Uterus (tissue), 4 donors: ENCODE data around the gene PRKAR1B. TPM values are rescaled to one million over a fixed set of nuclear protein-coding genes. Genes with fewer than 3 reads are reported as not detected.

Experiments used
- DNase-seq, 2 donors: peaks; one replicate each; pipeline ENCODE4 v3.0.0-alpha.2; 2019 to 2020
- H3K27ac ChIP-seq, 2 donors: fragments of 200-600 bp; sonication (generic); 1 replicate in 1 of 2; 2 replicates in 1 of 2; pipeline ENCODE4 v1.5.1; 2016 to 2018
- H3K27me3 ChIP-seq, 2 donors: fragments of 200-600 bp; sonication (generic); one replicate each; pipeline ENCODE4 v1.5.1; 2018 to 2019; ENCODE audit warnings: control low read depth in 1 of 2
- H3K36me3 ChIP-seq, 2 donors: fragments of 200-600 bp; sonication (generic); one replicate each; pipeline ENCODE4 v1.5.1; 2019; ENCODE audit warnings: control low read depth in 1 of 2
- H3K4me1 ChIP-seq, 2 donors: fragments of 200-600 bp; sonication (generic); one replicate each; pipeline ENCODE4 v1.5.1; 2018 to 2019; ENCODE audit warnings: control low read depth in 1 of 2
- H3K4me3 ChIP-seq, 2 donors: fragments of 200-600 bp; sonication (generic); 1 replicate in 1 of 2; 2 replicates in 1 of 2; pipeline ENCODE4 v1.5.1; 2018 to 2019; ENCODE audit warnings: mild to moderate bottlenecking in 1 of 2
- H3K9me3 ChIP-seq, 2 donors: fragments of 200-600 bp; sonication (generic); one replicate each; pipeline ENCODE4 v1.5.1; 2019; ENCODE audit warnings: control low read depth in 1 of 2
- POLR2A ChIP-seq, 2 donors: fragments of 450-650 bp; IDR thresholded peaks; one replicate each; pipeline ENCODE4 v1.6.1; 2016; ENCODE audit warnings: antibody characterized with exemption in 2 of 2, mild to moderate bottlenecking in 1 of 2, moderate library complexity in 1 of 2
- intact Hi-C: fragments of 100-400 bp; cut with DNase I; formaldehyde crosslinking; loops from one replicate; pipeline ENCODE4 v1.15.1; 2023; ENCODE audit warnings: low total_unique reads
- total RNA-seq, 4 donors: library from RNA; depleted of rRNA in 3 of 4; stranded (reverse); fragments of >200 nt in 3 of 4; gene quantifications; one replicate each; pipeline versions ENCODE4 v1.1.0 to v1.2.4, GENCODE V29; 2014 to 2023
- TF ChIP-seq, protein P1 (sequence below), 4 experiments: fragments of 200-600 bp in 2 of 4; fragments of 450-650 bp in 2 of 4; sonication (generic) in 2 of 4; IDR thresholded peaks; one replicate each; pipeline ENCODE4 v1.5.1; 2016 to 2019; ENCODE audit warnings: antibody characterized with exemption in 4 of 4, mild to moderate bottlenecking in 2 of 4, moderate library complexity in 1 of 4
- donor health status: DM: yes; HTN: yes; CAD: no.

The PRKAR1B gene
- total RNA-seq, 4 donors from 2014 or later: 1.0 to 45.2 (median 28.7) TPM

DNA sequence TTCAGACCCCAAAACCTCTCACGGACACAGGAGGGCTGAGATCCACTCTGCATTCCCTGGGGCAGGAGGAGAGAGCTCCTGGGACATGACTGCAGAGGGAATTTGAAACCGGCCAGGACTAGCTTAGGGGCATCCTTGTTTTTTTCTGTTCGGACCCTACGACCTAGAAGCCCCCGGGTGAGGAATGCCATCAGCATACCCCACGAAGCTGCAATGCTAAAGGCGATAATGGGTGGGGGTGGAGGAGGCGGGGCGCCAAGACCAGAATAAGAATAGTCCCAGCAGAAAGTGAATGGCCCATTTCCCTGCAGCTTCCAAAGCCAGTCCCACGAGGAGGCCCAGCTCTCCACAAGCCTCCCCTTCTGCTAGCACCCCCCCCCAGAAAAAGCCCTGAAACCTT, 211.5 kb downstream of the PRKAR1B start:
- no peak overlapping the region for H3K4me3 ChIP-seq
- intact Hi-C loops: loop anchor here (10.0 kb wide), 1 partner anchor 181 kb away; no protein-coding TSS in a partner anchor

GRCh38 chr7:514651-515598, 212.2 kb downstream of the PRKAR1B start:
- no peaks in the 10 kb centered on the region for H3K27me3 ChIP-seq
- no peaks in the 10 kb centered on the region for H3K9me3 ChIP-seq
- H3K27ac ChIP-seq: peak overlapping the region; percentile 80 to 82
- intact Hi-C loops: loop anchor here (10.0 kb wide), 1 partner anchor 180 kb away; no protein-coding TSS in a partner anchor
- no peak overlapping the region for H3K4me3 ChIP-seq
- TF ChIP-seq POLR2A (IDR thresholded peaks at IDR 0.05): no peak
- TF ChIP-seq, protein P1, sequence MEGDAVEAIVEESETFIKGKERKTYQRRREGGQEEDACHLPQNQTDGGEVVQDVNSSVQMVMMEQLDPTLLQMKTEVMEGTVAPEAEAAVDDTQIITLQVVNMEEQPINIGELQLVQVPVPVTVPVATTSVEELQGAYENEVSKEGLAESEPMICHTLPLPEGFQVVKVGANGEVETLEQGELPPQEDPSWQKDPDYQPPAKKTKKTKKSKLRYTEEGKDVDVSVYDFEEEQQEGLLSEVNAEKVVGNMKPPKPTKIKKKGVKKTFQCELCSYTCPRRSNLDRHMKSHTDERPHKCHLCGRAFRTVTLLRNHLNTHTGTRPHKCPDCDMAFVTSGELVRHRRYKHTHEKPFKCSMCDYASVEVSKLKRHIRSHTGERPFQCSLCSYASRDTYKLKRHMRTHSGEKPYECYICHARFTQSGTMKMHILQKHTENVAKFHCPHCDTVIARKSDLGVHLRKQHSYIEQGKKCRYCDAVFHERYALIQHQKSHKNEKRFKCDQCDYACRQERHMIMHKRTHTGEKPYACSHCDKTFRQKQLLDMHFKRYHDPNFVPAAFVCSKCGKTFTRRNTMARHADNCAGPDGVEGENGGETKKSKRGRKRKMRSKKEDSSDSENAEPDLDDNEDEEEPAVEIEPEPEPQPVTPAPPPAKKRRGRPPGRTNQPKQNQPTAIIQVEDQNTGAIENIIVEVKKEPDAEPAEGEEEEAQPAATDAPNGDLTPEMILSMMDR (IDR thresholded peaks at IDR 0.05): no peak
- H3K36me3 ChIP-seq: no peaks in the 10 kb centered on the region
- H3K4me1 ChIP-seq: peaks cover 3 to 9% of the 10 kb centered on the region in 2 donors
- peak; percentile 36 to 49 for DNase-seq

More for the DNA sequence above, 211.5 kb downstream of the PRKAR1B start:
- H3K9me3 ChIP-seq: no peaks in the 10 kb centered on the region
- no peak for TF ChIP-seq POLR2A (IDR thresholded peaks at IDR 0.05)
- TF ChIP-seq, protein P1 (IDR thresholded peaks at IDR 0.05): no peak
- H3K4me1 ChIP-seq: peaks cover 3 to 9% of the 10 kb centered on the region in 2 donors
- no peak for DNase-seq
- H3K27ac ChIP-seq: peak overlapping the region; percentile 80 to 82
- no peaks in the 10 kb centered on the region for H3K36me3 ChIP-seq
- no peaks in the 10 kb centered on the region for H3K27me3 ChIP-seq

DNA sequence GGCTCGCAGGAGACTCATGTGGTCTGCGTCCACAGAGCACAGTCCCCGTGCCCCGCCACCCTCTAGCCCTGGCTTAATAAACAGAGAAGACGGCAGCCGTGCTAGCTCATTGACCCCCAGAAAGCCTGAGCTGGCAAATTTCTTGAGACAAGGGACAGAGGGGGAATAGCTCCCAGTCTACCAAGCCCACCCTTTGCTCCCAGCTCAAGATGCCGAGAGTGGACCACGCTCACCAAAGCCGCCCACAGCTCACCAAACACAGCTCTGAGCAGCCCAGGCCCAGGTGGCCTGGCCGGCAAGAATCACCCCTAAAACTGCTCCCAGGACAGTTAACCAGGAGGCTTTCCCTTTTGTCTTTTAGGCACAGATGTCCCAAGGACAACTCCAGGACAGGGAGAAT, 212.8 kb downstream of the PRKAR1B start:
- Histone ChIP-seq H3K27me3 (no peaks in the 10 kb centered on the region), H3K4me3 (no peak overlapping the region), H3K4me1 (peaks cover 3 to 9% of the 10 kb centered on the region in 2 donors), H3K36me3 (no peaks in the 10 kb centered on the region), H3K27ac (peak overlapping the region; percentile 59 to 80), H3K9me3 (no peaks in the 10 kb centered on the region)
- DNase-seq: no peak
- intact Hi-C loops: loop anchor here (10.0 kb wide), 1 partner anchor 179 kb away; no protein-coding TSS in a partner anchor
- TF ChIP-seq, protein P1 (IDR thresholded peaks at IDR 0.05): no peak
- TF ChIP-seq POLR2A (IDR thresholded peaks at IDR 0.05): no peak

GRCh38 chr7:513521-514166, 213.4 kb downstream of the PRKAR1B start:
- intact Hi-C loops: loop anchor here (10.0 kb wide), 1 partner anchor 179 kb away; no protein-coding TSS in a partner anchor
- DNase-seq: no peak
- H3K27me3 ChIP-seq: no peaks in the 10 kb centered on the region
- H3K9me3 ChIP-seq: no peaks in the 10 kb centered on the region
- no peaks in the 10 kb centered on the region for H3K36me3 ChIP-seq
- H3K4me3 ChIP-seq: no peak overlapping the region
- H3K27ac ChIP-seq: peak overlapping the region; percentile 59 to 80
- TF ChIP-seq, protein P1 (IDR thresholded peaks at IDR 0.05): no peak
- TF ChIP-seq POLR2A (IDR thresholded peaks at IDR 0.05): no peak
- H3K4me1 ChIP-seq: peaks cover 3 to 9% of the 10 kb centered on the region in 2 donors
